Chondrocyte (in vitro differentiated cells): Measurements from ENCODE around the gene RTN1. TPM values are rescaled to one million over a fixed set of nuclear protein-coding genes. Genes with fewer than 3 reads are reported as not detected.

ENCODE experiments used
- DNase-seq: peaks from one replicate; pipeline ENCODE4 v3.0.0; 2021; ENCODE audit warnings: mixed read lengths, low spot score
- H3K27ac Mint-ChIP-seq: one replicate; pipeline ENCODE4 v1.8.0; 2021; ENCODE audit warnings: mild to moderate bottlenecking, moderate library complexity, mixed read lengths; ENCODE audit not compliant: unreplicated experiment
- H3K27me3 Mint-ChIP-seq: 2 replicates; pipeline ENCODE4 v1.8.0; 2021; ENCODE audit warnings: low read depth, mixed read lengths
- H3K36me3 Mint-ChIP-seq: 2 replicates; pipeline ENCODE4 v1.8.0; 2021; ENCODE audit warnings: low read depth, mixed read lengths
- H3K4me1 Mint-ChIP-seq: 2 replicates; pipeline ENCODE4 v1.8.0; 2021; ENCODE audit warnings: low read depth, mild to moderate bottlenecking, mixed read lengths
- H3K4me3 Mint-ChIP-seq: one replicate; pipeline ENCODE4 v1.8.0; 2021; ENCODE audit warnings: mild to moderate bottlenecking, moderate library complexity, mixed read lengths; ENCODE audit not compliant: unreplicated experiment
- H3K9me3 Mint-ChIP-seq: 2 replicates; pipeline ENCODE4 v1.8.0; 2021; ENCODE audit warnings: low read depth, mixed read lengths
- CTCF ChIP-seq: fragments of 200-600 bp; sonication (generic); IDR thresholded peaks from 2 replicates; pipeline ENCODE4 v1.5.0; 2021; ENCODE audit warnings: antibody characterized with exemption, mild to moderate bottlenecking, moderate library complexity
- total RNA-seq: library from RNA; stranded (reverse); gene quantifications from 3 replicates; pipeline ENCODE4 v1.2.1, GENCODE V29; 2021

RTN1 gene
- total RNA-seq, 1 donor from 2014 or later: 0.32 TPM

DNA sequence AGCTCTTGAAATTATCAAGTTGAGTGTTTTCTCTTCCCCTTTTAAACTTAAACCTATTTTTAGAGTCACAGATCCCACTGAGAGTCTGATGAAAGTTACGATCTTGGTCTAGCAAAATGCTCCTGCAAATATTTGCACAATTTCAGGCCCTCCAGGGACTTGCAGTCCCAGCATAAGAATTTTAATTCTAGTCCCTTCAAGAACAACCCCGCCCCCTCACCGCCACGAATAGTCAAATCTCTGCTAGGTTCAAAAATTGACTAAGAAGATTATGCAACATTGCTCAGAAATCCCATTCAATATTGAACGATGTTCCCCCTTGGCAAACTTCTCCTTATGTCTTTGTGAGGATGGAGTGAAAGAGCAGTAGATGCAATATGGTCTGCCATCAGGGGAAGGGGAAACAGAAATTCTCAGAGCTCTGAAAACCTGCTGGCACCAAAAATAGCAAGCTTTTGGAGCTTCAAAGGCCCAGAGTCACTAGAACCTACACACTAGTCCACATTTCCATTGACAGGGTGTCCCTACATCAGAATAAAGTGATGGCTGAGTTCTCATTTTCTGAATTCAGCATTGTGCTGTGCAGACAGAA lies 166.4 kb downstream of the RTN1 start:
- H3K27ac Mint-ChIP-seq: no peak overlapping the region
- no peaks in the 10 kb centered on the region for H3K36me3 Mint-ChIP-seq
- no peak overlapping the region for H3K4me3 Mint-ChIP-seq
- no peak for TF ChIP-seq CTCF
- peaks cover 19% of the 10 kb centered on the region for H3K27me3 Mint-ChIP-seq
- no peak for DNase-seq
- H3K4me1 Mint-ChIP-seq: no peaks in the 10 kb centered on the region
- peaks cover 17% of the 10 kb centered on the region for H3K9me3 Mint-ChIP-seq

GRCh38 chr14:59699442-59699841 lies 171.1 kb downstream of the RTN1 start:
- H3K9me3 Mint-ChIP-seq: peaks cover 21% of the 10 kb centered on the region
- H3K4me3 Mint-ChIP-seq: no peak overlapping the region
- TF ChIP-seq CTCF: no peak
- peaks cover 13% of the 10 kb centered on the region for H3K27me3 Mint-ChIP-seq
- no peak for DNase-seq
- no peaks in the 10 kb centered on the region for H3K36me3 Mint-ChIP-seq
- H3K4me1 Mint-ChIP-seq: peaks cover 4% of the 10 kb centered on the region
- no peak overlapping the region for H3K27ac Mint-ChIP-seq

DNA sequence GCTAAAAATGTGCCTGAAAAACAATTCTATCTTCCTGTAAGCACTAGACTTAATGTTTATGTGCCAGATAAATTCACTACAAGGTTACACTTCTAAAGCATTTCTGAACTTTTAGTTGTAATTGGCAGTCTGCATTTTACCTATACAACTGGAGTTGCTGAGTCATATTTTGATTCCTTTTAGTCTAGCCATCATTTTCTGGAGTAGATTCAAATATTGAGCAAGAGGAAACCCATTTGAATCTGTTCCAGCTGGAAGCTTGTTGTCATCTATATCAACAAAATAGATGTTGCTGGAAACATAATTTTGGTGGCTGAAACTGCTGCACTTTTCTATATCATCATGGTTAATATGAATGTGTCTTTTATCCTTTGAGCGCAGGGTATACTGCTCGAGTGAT lies 171.8 kb downstream of the RTN1 start:
- peaks cover 14% of the 10 kb centered on the region for H3K27me3 Mint-ChIP-seq
- H3K9me3 Mint-ChIP-seq: peaks cover 21% of the 10 kb centered on the region
- H3K27ac Mint-ChIP-seq: no peak overlapping the region
- no peak overlapping the region for H3K4me3 Mint-ChIP-seq
- no peaks in the 10 kb centered on the region for H3K36me3 Mint-ChIP-seq
- DNase-seq: no peak
- peaks cover 4% of the 10 kb centered on the region for H3K4me1 Mint-ChIP-seq
- no peak for TF ChIP-seq CTCF

DNA sequence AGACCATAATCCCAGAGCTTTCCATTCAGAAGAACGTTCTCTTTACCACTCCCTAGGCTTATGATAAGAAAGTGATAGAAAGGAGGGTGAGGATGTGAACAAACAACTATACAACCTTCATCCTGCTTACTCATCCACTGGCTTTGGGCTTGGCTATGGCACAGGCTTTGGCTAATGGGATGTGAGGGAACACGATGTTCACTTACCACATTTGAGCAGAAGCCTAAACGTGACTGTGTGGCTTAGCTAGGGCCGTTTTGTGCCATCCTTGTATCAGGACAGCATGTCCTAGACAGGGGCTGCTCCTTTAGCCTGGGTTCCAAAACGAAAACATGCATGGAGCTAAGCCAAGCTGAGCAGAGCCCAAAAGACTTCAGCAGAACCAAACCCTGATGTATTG lies 175.4 kb downstream of the RTN1 start:
- no peaks in the 10 kb centered on the region for H3K36me3 Mint-ChIP-seq

GRCh38 chr14:59691266-59691665 lies 179.3 kb downstream of the RTN1 start:
- no peaks in the 10 kb centered on the region for H3K4me1 Mint-ChIP-seq
- H3K27ac Mint-ChIP-seq: no peak overlapping the region
- H3K4me3 Mint-ChIP-seq: no peak overlapping the region
- no peaks in the 10 kb centered on the region for H3K36me3 Mint-ChIP-seq
- peaks cover 10% of the 10 kb centered on the region for H3K9me3 Mint-ChIP-seq
- TF ChIP-seq CTCF: no peak
- no peak for DNase-seq
- peaks cover 30% of the 10 kb centered on the region for H3K27me3 Mint-ChIP-seq

More for the DNA sequence above, 175.4 kb downstream of the RTN1 start:
- Mint-ChIP-seq H3K27me3 (peaks cover 24% of the 10 kb centered on the region), H3K27ac (no peak overlapping the region), H3K9me3 (peaks cover 13% of the 10 kb centered on the region), H3K4me3 (no peak overlapping the region), H3K4me1 (peaks cover 4% of the 10 kb centered on the region)
- no peak for TF ChIP-seq CTCF
- DNase-seq: no peak
